GM19324 (cell line): Measurements from ENCODE around the gene NKD2.
"Not testable (repeated sequence)": the region's sequence is repeated elsewhere in the genome, so short reads cannot be mapped to it uniquely, and the experiment has no call there.

Source experiments
- ATAC-seq: cut with Tn5 transposase; IDR thresholded peaks from one replicate; pipeline ENCODE4 v1.9.1; 2021; ENCODE audit warnings: mild to moderate bottlenecking, moderate library complexity; ENCODE audit not compliant: unreplicated experiment, low FRiP score

NKD2 gene

GRCh38 chr5:1012313-1012841 lies 3.8 kb downstream of the NKD2 start:
- no peak for ATAC-seq

- no peak for ATAC-seq
Observed at GRCh38 chr5:1012900-1013237, 4.3 kb downstream of the NKD2 start.

DNA sequence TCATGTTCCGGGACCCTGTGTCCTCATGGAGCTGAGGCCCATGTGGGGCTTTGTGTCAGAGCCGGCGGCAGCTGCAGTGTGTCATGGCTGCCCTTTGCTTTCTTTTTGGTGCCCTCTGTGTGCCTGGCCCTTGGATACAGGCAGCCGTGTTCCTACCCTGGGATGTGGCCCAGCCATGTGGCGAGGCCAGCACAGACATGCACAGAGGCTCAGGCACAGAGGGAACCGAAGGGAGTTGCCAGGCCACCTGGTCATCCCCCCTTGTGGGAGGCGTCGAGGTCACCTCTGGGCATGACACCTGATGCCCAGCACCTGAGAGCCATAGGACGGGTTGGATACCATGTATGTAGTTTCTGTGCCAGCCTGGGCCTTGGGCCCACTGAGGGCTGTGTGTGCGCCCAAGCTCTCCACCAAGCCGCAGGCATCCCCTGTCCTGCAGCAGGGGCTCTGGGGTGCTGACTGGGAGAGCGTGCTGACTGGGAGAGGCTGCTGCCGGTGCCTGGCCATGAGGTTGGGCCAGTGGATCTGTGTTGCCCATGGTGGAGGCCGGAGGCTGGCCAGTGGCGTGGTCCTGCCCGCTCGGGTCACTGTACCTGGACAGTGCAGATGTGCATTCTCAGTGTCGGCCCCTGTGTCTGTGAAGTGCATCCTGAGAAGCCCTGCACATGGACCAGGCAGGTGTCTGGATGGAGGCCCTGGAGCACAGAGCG lies 4.8 kb downstream of the NKD2 start:
- no peak for ATAC-seq

- no peak for ATAC-seq
Observed at GRCh38 chr5:1013948-1014301, 5.3 kb downstream of the NKD2 start.

DNA sequence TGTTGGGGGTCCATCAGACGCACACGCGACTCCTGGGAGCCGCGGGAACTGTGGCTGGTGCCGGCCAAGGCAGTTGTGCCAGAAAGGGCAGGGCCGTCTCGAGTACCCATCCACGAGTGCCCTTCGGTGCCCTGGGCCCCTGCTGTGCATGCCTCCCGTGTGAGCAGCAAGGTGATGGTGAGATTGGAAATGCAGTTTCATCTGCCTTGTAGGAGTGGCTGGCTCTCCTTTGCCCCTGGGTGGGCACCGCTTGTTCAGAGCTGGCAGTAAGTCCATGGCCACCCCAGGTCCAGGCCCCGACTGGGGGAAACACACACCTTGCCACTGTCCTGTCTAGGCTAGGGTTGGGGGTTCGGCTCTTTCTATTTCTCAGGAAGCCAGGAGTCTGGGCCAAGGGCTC lies 5.7 kb downstream of the NKD2 start:
- no peak for ATAC-seq

GRCh38 chr5:1014781-1015221 lies 6.2 kb downstream of the NKD2 start:
- no peak for ATAC-seq

GRCh38 chr5:1015507-1015906 lies 6.9 kb downstream of the NKD2 start:
- no peak for ATAC-seq

DNA sequence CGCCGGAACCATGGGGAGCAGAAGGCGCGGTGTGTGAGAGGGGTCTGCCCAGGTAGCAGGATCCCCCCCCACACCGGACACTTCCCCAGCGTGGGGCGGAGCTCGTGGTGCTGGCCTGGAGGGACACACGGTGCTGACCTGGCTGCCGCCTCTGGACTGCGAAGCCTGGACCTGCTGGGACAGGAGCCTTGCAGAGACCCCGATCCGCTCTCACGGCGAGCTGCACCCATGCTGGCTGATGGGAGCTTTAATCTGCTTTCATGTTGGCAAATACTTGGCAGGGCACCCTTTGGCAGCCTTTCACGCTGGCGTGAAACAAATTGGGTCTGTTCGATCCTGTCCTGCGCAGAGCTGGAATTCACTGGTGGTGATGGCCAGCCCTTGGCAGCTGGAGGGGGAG lies 7.4 kb downstream of the NKD2 start:
- no peak for ATAC-seq

GRCh38 chr5:1016476-1016875 lies 7.9 kb downstream of the NKD2 start:
- no peak for ATAC-seq

DNA sequence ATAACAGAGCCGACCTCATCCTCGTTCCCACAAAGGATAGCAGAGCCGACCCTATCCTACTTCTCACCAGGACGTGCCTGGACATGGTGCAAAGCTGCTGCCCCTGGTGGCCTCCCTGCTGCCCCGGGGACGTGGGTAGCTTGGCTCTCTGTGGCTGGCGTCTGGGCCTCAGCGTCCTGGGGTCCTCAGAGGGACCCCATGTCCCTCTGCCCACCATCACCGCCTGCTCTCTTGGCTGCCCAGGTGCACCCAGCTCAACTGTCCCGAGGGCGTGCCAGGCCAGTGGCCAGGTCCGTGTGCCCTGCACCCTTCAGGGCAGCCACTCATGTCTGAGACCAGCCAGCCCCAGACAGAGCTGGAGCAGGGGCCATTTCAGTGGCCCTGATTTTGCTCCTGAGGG lies 8.5 kb downstream of the NKD2 start:
- no peak for ATAC-seq

- no peak for ATAC-seq
Observed at GRCh38 chr5:1017691-1018455, 9.3 kb downstream of the NKD2 start.

- ATAC-seq, result no peak
Observed at GRCh38 chr5:1018596-1018995, 10.0 kb downstream of the NKD2 start.

DNA sequence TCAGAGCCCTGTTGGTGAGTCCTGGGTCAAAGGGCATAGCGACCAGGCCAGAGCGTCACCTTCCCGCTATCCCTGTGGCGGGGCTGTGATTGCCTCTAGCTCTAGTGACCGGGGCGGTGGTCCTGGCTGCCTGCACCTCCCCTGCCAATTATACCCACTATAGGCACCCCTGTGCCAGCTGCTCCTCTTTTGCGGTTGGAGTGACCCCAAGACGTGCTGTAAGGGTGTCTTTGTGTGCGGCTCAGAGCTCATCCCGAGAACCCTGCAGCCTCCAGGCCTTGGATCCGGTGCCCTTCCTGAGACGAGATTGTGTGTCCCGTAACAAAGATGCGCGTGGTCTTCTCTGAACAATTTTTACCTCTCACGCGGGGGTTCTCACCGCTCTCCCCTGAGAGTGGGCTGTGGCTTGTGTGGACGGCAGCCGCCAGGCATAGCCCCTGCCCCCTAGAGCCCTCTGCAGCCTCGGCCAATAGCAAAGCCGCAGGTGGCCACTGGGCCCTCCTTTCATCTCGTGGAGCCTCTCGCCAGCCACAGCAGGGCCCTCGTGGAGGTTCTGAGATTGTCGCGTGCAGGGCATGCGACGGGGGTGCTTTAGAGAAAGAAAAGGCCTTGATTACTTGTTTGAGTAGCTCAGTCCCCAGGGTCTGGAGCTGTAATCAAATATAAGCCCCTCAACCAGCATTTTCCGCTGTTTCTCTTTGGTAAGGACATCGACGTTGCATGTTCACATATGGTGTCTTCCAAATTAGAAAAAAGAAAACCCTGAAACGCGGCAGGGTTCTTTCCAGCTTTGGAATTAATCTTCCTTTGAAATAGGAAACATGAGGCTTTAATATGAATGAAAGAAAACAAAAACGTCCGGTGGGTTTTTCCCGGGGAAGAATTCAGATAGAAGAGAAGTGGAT lies 10.7 kb downstream of the NKD2 start:
- no peak for ATAC-seq

DNA sequence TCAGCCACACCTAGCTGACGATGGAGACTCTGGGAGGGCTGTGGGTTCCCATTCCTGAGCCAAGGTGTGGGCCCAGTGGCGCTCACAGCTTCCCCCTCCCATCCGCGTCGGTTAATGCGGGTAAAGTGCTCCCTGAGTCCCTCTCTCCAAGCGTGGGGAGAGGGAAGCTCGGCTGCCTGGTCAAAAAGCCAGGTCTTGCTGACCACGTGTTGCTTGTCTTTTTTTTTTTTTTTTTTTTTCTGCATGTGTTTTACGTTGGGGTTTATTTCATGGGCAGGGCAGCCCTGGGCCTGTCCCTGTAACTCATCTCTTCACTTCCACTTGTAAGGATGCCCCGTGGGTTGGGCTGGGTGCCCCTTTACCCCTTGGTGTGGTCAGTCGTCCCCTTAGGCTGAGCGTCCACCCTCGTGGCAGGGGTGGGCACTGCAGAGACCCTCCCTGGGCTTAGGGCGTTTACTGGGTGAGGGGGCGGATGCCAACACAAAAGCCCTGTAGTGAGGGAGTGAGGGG lies 11.9 kb downstream of the NKD2 start:
- no peak for ATAC-seq

- no peak for ATAC-seq
Observed at GRCh38 chr5:1021136-1021968, 12.8 kb downstream of the NKD2 start.

- not testable (repeated sequence) for ATAC-seq
Observed at GRCh38 chr5:1021969-1022336, 13.4 kb downstream of the NKD2 start.

- no peak for ATAC-seq
Observed at GRCh38 chr5:1026700-1027621, 18.4 kb downstream of the NKD2 start.

DNA sequence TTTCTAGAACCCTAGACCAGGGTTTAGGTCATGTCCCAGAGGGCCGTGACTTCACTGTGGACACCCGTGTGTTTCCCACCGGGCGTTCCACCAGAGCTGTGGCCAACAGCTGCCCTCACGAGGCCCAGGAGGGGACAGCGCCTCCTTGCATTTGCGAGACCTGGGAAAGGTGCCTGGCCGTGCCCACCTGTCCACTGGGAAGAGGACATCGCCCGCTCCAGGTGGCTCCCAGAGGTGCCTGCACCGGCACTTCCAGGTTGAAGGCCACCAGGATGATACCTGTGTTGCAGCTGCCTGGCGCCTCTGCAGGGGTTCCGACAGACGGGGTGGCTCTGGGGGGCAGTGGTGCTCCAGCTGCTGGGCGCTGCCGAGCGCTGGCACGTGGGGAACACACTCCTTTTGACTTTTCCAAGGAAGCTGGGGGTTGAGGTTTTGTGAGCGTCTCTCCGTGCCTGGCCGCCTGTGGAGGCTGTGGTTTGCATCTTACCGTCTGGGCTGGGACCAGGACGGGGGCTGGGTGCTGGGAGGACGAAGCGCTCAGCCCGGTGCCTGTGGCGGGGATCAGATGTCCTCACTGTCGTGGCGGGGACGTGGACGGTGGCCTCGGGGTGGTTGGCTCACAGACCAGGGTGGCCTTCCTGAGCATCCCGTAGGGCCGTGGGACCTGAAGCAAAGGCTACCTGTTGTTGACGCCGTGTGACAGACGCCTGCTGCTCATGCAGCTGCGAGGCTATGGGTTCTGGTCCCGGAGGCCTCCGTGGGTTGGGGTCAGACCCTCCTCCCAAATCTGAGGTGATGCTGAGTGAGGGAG lies 19.2 kb downstream of the NKD2 start:
- no peak for ATAC-seq
